HS-27A (cell line): Measurements from ENCODE around the gene COL11A1.
"Not testable (repeated sequence)": the region's sequence is repeated elsewhere in the genome, so short reads cannot be mapped to it uniquely, and the experiment has no call there.

Source experiments
- DNase-seq: peaks from one replicate; pipeline ENCODE4 v3.0.0-alpha.2; 2012; ENCODE audit warnings: low read depth, missing footprints

The COL11A1 gene

GRCh38 chr1:102836991-102837390 lies 271.3 kb downstream of the COL11A1 start:
- DNase-seq = no peak

DNA sequence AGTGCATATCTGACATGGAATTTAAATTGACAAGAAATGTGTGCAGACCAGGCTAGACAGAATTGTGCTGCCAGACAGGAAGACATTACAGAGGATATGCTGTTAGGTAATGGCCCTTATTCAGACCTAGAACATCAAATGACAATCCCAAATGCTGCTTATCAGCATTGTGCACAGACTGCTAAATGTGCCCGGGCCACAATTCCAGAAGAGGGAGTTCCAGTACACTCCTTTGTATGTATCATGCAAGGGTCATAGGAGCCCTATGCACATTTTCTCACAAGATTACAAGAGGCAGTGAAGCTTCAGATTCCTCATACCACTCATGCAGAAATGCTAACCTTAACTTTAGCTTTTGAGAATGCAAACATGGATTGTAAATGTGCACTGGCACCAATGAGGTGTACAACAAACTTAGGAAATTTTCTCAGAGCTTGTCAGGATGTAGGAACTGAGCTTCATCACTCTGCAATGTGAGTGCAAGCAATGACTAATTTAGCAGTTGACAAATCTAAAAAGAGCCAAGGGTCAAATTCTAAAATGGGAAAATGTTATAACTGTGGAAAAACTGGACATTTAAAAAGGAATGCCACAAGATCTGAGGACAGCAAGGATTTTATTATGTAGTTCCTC lies 273.5 kb downstream of the COL11A1 start:
- DNase-seq = peak; percentile 11

- DNase-seq = no peak
Observed at GRCh38 chr1:102833151-102833550, 275.2 kb downstream of the COL11A1 start.

DNA sequence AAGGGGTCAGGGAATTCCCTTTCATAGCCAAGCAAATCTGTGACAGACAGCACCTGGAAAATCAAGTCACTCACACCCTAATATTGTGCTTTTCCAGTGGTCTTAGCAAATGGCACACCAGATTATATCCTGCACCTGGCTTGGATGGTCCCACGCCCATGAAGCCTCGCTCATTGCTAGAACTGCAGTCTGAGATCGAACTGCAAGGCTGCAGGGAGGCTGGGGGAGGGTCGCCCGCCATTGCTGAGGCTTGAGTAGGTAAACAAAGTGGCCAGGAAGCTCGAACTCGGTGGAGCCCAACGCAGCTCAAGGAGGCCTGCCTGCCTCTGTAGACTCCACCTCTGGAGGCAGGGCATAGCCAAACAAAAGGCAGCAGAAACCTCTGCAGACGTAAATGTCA lies 281.6 kb downstream of the COL11A1 start:
- DNase-seq = not testable (repeated sequence)
